Lung (tissue), 12 donors: ENCODE results near the gene JSRP1. TPM values are rescaled to one million over a fixed set of nuclear protein-coding genes. Genes with fewer than 3 reads are reported as not detected.
A peak's percentile ranks its signal among the peaks of the same experiment; 100 is the strongest.

Source experiments
- ATAC-seq: fragments of 200-7000 bp; cut with Tn5 transposase; one replicate; pipeline ENCODE4 v1.9.1; 2020; ENCODE audit warnings: moderate number of reproducible peaks; ENCODE audit not compliant: insufficient read depth, low FRiP score
- DNase-seq, 3 donors: peaks; one replicate each; pipeline ENCODE4 v3.0.0-alpha.2; 2013 to 2017
- H3K27ac ChIP-seq, 2 donors: one replicate each; pipeline ENCODE4 v1.5.1; 2013; ENCODE audit warnings: mild to moderate bottlenecking in 2 of 2, moderate library complexity in 2 of 2, control low read depth in 1 of 2, inconsistent platforms in 1 of 2, low read depth in 1 of 2, low read length in 1 of 2
- H3K27me3 ChIP-seq, 3 donors: one replicate each; pipeline ENCODE4 v1.5.1; 2013; ENCODE audit warnings: low read length in 2 of 3; ENCODE audit not compliant: control insufficient read depth in 3 of 3, insufficient read depth in 3 of 3
- H3K36me3 ChIP-seq, 4 donors: one replicate each; pipeline ENCODE4 v1.5.1; 2013; ENCODE audit warnings: low read length in 4 of 4, mild to moderate bottlenecking in 1 of 4, moderate library complexity in 1 of 4; ENCODE audit not compliant: control insufficient read depth in 4 of 4, insufficient read depth in 4 of 4
- H3K4me1 ChIP-seq, 5 donors: one replicate each; pipeline ENCODE4 v1.5.1; 2013; ENCODE audit warnings: low read length in 5 of 5, mild to moderate bottlenecking in 2 of 5, moderate library complexity in 1 of 5; ENCODE audit not compliant: control insufficient read depth in 5 of 5, insufficient read depth in 5 of 5
- H3K4me3 ChIP-seq: one replicate; pipeline ENCODE4 v1.5.1; 2013; ENCODE audit warnings: mild to moderate bottlenecking, control low read depth, moderate library complexity
- H3K9ac ChIP-seq, 2 donors: one replicate each; pipeline ENCODE4 v1.5.1; 2013; ENCODE audit warnings: low read length in 2 of 2, control low read depth in 1 of 2; ENCODE audit not compliant: insufficient read depth in 1 of 2
- H3K9me3 ChIP-seq, 4 donors: one replicate each; pipeline ENCODE4 v1.5.1; 2013; ENCODE audit warnings: low read length in 3 of 4, mild to moderate bottlenecking in 1 of 4, moderate library complexity in 1 of 4; ENCODE audit not compliant: control insufficient read depth in 4 of 4, insufficient read depth in 3 of 4
- CTCF ChIP-seq: IDR thresholded peaks from 2 replicates; pipeline ENCODE4 v1.5.1; 2012; ENCODE audit warnings: mild to moderate bottlenecking; ENCODE audit errors: control extremely low read depth, extremely low read depth
- WGBS, 2 donors: extraction: QIAGEN DNeasy Blood & Tissue Kit; methylation state at CpG; one replicate each; pipeline ENCODE4 v1.1.7; 2013; 5-methylcytosine and 5-hydroxymethylcytosine counted together
- polyA plus RNA-seq, 2 donors: library from polyadenylated mRNA; stranded (reverse); fragments of 200-250 nt; gene quantifications; one replicate each; pipeline ENCODE4 v1.2.1, GENCODE V29; 2013
- total RNA-seq, 2 donors: library from RNA; depleted of rRNA in 1 of 2; stranded (reverse); fragments of >200 nt in 1 of 2; gene quantifications; one replicate each; pipeline ENCODE4 v1.2.1, GENCODE V29; 2014 to 2021
- donor health status: control.
- donor health status: control.
- donor health status: Bipolar disorder and iron deficiency.
- donor health status: healthy.
- donor health status: DM: yes; HTN: yes; CAD: no.

Gene JSRP1
- total and polyA plus RNA-seq, 4 donors = 0.61 to 2.3 (median 0.88) TPM

DNA sequence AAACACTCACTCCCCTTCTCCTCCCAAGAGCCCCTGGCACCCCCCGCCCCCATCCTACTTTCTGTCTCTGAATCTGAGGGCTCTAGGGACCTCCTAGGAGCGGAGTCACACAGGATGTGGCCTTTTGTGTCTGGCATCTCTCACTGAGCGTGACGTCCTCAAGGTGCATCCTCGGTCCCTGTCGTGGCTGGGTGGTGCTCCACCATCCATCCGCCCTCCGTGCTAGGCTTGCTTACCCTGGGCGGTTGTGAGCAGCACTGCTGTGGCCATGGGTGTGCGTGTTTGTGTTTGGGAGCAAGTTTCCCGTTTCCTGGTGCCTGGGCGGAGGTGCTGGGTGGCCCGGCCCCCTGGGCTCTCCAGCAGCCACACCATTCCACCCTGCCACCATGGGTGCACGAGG lies 32.3 kb downstream of the JSRP1 start:
- Histone ChIP-seq H3K9me3 (no peaks in the 10 kb centered on the region), H3K27ac (no peak overlapping the region), H3K36me3 (peaks cover 11 to 88% (median 15%) of the 10 kb centered on the region in 4 donors), H3K9ac (no peak overlapping the region), H3K4me1 (peaks cover 0 to 3% (median 0%) of the 10 kb centered on the region in 5 donors), H3K4me3 (no peak overlapping the region), H3K27me3 (no peaks in the 10 kb centered on the region)
- DNase-seq (no peak), ATAC-seq (no peak)
- no peak for TF ChIP-seq CTCF
- WGBS, 2 donors = 91 to 93% methylated on average over 14 of the region's 14 CpGs

DNA sequence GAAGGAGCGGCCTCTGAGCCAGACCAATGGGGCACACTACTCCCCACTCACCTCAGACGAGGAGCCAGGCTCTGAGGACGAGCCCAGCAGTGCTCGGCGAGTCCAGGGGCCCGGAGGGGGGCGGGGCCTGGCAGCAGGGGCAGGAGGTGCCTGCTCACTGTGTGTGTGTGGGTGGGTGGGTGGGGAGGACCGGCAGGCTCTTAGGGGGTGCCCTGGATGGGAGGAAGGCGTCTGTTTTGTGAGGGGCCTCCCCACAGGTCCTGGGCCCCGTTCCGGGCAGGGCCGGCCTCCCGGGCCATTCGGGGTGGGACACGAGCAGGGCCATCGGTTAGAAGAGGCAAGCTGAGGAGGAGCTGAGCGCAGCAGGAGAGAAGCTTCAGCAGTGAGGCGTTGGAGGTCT lies 32.8 kb downstream of the JSRP1 start:
- H3K36me3 ChIP-seq = peaks cover 7 to 85% (median 15%) of the 10 kb centered on the region in 4 donors
- DNase-seq (no peak), ATAC-seq (no peak)
- 92 to 93% methylated on average over 16 to 18 of the region's 18 CpGs for WGBS, 2 donors
- no peak for TF ChIP-seq CTCF
- H3K9ac ChIP-seq = no peak overlapping the region
- H3K4me1 ChIP-seq = peaks cover 0 to 3% (median 0%) of the 10 kb centered on the region in 5 donors
- H3K4me3 ChIP-seq = no peak overlapping the region
- no peaks in the 10 kb centered on the region for H3K27me3 ChIP-seq
- H3K27ac ChIP-seq = no peak overlapping the region
- no peaks in the 10 kb centered on the region for H3K9me3 ChIP-seq

DNA sequence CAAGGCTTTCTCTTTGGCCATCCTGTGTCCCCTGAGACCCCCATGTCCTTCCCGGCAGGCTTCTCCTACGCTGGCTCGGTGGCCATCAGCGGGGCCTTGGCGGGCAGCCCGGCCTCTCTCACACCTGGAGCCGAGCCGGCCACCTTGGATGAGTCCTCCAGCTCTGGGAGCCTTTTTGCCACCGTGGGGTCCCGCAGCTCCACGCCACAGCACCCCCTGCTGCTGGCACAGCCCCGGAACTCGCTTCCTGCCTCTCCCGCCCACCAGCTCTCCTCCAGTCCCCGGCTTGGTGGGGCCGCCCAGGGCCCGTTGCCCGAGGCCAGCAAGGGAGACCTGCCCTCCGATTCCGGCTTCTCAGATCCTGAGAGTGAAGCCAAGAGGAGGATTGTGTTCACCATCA lies 34.3 kb downstream of the JSRP1 start:
- Histone ChIP-seq H3K27ac (no peak overlapping the region), H3K4me1 (peaks cover 0 to 3% (median 0%) of the 10 kb centered on the region in 5 donors), H3K9me3 (peaks cover 0 to 2% (median 0%) of the 10 kb centered on the region in 4 donors), H3K9ac (no peak overlapping the region), H3K4me3 (no peak overlapping the region), H3K27me3 (no peaks in the 10 kb centered on the region), H3K36me3 (peaks cover 15 to 85% (median 18%) of the 10 kb centered on the region in 4 donors)
- TF ChIP-seq CTCF = no peak
- ATAC-seq (no peak), DNase-seq (no peak)
- 90 to 91% methylated on average over 20 of the region's 20 CpGs for WGBS, 2 donors

DNA sequence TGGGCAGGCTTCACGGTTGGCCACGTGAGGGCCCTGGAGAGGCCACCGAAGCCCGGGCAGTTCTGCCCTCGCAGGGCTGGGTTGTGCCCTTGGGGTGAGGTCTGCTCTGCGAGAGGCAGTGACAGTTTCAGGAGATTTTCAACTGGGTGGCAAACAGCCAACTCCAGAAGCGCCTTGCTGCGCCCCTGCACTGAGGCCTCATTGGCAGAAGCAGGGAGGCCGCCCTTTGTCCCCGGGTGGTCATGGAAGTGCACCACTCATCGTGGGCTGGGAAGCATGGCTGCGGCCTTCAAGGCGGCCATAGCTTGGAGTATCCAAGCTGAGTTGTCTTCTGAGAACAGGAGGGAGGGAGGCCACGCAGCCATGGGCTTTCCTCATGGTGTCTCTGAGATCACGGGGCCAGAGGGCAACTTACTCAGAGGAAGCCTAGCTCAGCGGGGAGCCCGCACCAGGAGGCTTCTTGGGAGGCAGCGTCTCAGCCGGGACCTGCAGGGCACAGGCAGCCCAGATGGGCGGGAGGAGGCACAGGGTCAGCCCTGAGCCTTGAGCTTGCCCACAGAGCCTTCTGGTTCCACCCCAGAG lies 34.9 kb downstream of the JSRP1 start:
- Histone ChIP-seq H3K27ac (no peak overlapping the region), H3K4me3 (no peak overlapping the region), H3K27me3 (no peaks in the 10 kb centered on the region), H3K4me1 (peaks cover 0 to 3% (median 0%) of the 10 kb centered on the region in 5 donors), H3K36me3 (peaks cover 12 to 85% (median 22%) of the 10 kb centered on the region in 4 donors), H3K9me3 (peaks cover 0 to 2% (median 0%) of the 10 kb centered on the region in 4 donors), H3K9ac (no peak overlapping the region)
- no peak for TF ChIP-seq CTCF
- WGBS, 2 donors = 93 to 94% methylated on average over 20 of the region's 20 CpGs
- ATAC-seq (no peak), DNase-seq (peak in 1 of 3 donors; percentile 26)
